NCI-H524 (cell line): ENCODE measurements around the gene GP1BA.

Experiments
- DNase-seq, 2 experiments: peaks; one replicate each; lab custom pipeline; 2025; lab: John Stamatoyannopoulos, UW

Gene GP1BA

DNA sequence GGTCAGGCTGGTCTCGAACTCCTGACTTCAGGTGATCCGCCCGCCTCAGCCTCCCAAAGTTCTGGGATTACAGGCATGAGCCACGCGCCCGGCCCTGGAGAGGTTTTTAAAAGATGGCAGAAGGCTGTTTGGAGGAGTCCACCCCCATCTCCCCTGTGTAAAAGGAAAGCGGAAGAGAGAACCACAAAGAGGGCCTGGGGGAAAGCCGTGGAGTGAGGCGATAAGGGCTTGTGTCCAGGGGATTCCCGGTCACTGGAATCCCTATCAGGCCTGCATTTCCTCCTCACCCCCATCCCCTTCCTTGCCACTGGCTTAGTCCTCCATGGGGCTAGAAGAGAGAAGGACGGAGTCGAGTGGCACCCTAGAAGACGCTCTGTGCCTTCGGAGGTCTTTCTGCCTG, at the start of gene GP1BA:
GP1BA (plus strand) TSS at position 315 of the 400 bp plus-strand sequence. CDS start 328 bp downstream, outside the sequence.
- DNase-seq: no peak

GRCh38 chr17:4884489-4884888, 47.6 kb upstream of the GP1BA start:
- DNase-seq: no peak

DNA sequence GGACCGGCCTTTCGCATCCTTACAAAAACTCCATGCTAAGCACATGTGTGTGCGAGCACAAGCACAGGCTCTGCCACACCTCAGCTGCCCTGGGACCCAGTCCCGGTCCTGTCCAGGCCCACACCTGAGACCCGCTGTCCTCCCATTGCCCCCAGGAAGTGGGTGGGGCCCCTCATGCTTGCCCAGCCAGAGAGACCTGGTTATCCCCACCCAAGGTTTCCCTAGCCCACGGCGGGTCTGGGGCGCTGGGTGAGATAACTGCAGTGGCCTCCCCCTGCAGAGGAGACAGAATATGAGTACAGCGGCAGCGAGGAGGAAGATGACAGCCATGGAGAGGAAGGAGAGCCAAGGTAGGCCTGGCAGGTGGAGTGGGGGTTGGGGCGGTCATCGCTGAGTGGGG, 45.2 kb upstream of the GP1BA start:
- DNase-seq: no peak

DNA sequence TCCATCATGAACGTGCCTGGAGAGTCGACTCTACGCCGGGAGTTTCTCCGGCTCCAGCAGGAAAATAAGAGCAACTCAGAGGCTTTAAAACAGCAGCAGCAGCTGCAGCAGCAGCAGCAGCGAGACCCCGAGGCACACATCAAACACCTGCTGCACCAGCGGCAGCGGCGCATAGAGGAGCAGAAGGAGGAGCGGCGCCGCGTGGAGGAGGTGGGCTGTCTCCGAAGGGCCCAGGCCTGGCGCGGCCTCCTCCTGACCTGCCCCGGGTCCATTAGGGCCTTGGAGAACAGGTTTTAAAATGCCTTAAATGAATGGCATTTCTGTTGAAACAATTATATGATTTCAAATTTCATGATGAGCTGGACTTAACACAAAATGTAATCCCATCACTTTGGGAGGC, 44.5 kb upstream of the GP1BA start:
- DNase-seq: no peak

- DNase-seq: no peak
These were observed 40.4 kb upstream of the GP1BA start for GRCh38 chr17:4891411-4892410.

DNA sequence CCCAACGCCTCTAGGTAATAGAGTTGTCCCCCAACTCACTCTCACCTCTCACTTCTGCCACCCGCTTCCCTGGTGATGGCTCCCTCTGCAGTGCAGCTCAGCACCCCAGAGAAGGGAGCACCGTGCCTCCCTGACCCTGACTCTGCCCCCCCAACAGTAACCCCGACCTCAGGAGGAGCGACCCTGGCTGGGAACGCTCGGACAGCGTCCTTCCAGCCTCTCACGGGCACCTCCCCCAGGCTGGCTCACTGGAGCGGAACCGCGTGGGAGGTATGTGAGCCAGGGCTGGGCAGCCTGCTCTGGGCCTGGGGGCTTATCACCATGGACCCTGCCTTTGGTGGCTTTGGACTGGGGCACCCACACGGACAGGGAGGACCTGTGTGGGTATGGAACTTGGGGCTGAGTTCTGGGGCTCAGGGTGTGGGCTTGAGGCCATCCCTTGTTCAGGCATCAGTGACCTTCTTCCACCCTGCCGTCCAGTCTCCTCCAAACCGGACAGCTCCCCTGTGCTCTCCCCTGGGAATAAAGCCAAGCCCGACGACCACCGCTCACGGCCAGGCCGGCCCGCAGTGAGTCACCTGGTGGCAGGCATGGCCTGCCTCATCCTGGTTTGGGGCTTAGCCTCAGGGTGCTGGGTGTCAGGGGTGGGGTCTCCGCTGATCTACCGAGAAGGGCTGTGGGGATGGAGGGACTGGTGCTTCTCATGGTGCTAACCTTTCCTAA, 39.4 kb upstream of the GP1BA start:
- no peak for DNase-seq

- no peak for DNase-seq
These were observed 38.8 kb upstream of the GP1BA start for GRCh38 chr17:4893272-4893671.

- peak in 1 of 2 experiments; percentile 16 for DNase-seq
These were observed 38.1 kb upstream of the GP1BA start for GRCh38 chr17:4893721-4894560.

DNA sequence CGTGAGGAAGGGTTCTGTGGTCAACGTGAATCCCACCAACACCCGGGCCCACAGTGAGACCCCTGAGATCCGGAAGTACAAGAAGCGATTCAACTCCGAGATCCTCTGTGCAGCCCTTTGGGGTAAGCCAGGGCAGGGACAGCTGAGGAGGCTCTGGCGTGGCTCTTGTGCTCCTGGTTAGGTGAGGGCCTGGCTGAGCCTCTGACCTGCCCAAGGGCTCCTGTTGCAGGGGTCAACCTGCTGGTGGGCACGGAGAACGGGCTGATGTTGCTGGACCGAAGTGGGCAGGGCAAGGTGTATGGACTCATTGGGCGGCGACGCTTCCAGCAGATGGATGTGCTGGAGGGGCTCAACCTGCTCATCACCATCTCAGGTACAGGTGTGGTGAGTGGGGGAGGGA, 37.0 kb upstream of the GP1BA start:
- DNase-seq: no peak

GRCh38 chr17:4895657-4896331, 36.3 kb upstream of the GP1BA start:
- DNase-seq: peak in 1 of 2 experiments; percentile 7

- no peak for DNase-seq
These were observed 35.5 kb upstream of the GP1BA start for GRCh38 chr17:4896332-4897197.

DNA sequence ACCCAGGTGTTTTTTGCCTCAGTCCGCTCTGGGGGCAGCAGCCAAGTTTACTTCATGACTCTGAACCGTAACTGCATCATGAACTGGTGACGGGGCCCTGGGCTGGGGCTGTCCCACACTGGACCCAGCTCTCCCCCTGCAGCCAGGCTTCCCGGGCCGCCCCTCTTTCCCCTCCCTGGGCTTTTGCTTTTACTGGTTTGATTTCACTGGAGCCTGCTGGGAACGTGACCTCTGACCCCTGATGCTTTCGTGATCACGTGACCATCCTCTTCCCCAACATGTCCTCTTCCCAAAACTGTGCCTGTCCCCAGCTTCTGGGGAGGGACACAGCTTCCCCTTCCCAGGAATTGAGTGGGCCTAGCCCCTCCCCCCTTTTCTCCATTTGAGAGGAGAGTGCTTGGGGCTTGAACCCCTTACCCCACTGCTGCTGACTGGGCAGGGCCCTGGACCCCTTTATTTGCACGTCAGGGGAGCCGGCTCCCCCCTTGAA, 34.8 kb upstream of the GP1BA start:
- no peak for DNase-seq

DNA sequence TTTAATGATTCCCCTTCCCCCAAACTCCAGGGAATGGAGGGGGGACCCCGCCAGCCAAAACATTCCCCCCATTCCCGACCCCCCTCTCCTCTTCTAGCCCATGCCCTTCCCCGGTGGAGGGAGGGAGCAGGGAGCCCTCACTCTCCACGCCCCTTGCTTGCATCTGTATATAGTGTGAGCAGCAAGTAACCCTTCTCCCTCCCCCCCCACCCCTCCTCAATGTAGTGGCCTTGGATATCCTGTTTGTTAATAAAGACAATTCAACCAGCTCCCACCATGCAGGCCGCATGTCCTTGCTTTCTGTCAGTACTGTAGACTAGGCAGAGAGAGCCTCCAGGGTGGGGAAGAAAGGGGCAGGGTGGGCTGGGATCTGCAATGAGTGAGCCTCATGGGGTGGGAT, 34.3 kb upstream of the GP1BA start:
- no peak for DNase-seq

DNA sequence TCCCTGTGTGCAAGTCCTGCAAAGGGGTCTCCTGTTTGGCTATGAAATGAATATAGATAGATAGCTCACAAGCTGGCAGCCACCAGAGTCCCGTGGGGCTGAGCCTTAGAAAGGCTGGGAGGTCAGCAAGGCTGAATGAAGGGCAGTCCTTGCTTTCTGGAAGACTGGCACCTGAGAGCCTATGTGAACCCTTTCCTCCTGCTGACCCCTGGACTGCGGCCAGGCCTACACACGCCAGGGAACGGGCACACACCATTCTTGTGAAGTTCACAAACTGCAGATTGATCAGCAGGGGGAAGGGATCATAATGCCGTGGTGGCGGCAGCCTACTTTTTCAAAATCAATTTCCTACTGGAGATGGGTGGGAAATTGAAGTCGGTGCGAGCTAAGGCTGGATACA, 33.7 kb upstream of the GP1BA start:
- no peak for DNase-seq

GRCh38 chr17:4898927-4899326, 33.1 kb upstream of the GP1BA start:
- DNase-seq: no peak

- DNase-seq: no peak
These were observed 32.5 kb upstream of the GP1BA start, which contains the start of gene C17orf107 for GRCh38 chr17:4899341-4900230. Gene C17orf107, plus strand, starts transcription at chr17:4899536. Its CDS starts 227 bp downstream, at chr17:4899763.

DNA sequence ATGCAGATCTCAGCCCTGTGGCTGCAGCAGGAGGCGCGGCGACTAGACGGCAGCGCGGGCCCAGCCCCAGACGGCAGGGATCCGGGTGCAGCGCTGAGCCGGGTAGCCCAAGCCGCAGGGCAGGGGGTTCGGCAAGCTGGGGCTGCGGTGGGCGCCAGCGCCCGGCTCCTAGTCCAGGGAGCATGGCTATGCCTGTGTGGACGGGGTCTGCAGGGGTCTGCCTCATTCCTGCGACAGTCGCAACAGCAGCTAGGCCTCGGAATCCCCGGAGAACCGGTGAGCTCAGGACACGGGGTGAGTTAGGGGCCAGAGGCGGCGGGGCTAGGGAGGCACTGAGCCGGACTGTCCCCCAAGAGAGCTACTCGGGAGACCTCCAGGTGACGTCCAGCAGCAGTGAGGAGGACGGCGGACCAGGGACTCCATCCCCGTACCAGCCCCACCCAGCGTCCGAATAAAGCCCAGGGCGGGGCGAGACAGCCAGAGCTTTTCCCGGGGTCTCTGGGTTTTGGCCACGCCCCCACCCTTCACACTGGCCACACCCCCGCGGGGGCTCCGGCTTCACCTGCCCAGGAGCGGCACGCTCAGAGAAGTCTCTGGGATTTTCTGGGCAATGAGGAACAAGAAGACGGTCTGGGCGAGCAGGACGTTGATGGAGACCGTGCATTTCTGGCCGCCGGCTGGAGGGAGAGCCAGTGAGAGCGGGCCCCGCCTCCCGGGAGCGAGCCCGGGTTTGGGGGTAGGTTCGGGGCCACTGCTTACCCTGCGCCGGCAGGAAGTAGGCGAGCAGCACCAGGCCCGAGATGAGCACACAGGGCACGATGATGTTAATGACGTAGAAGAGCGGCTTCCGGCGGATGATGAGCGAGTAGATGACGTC, 31.6 kb upstream of the GP1BA start:
- DNase-seq: no peak

- no peak for DNase-seq
These were observed 30.9 kb upstream of the GP1BA start for GRCh38 chr17:4901108-4901647.
